ACC112 (cell line): ENCODE measurements around the gene MAGI2.
"Not testable (repeated sequence)": the region's sequence is repeated elsewhere in the genome, so short reads cannot be mapped to it uniquely, and the experiment has no call there.

Experiments used
- H2AFZ ChIP-seq: fragments of 200-600 bp; sonication (generic); one replicate; pipeline ENCODE4 v1.6.0; 2017; ENCODE audit warnings: antibody characterized with exemption, low read length; ENCODE audit not compliant: unreplicated experiment
- H3K27ac ChIP-seq: fragments of 200-600 bp; sonication (generic); 2 replicates; pipeline ENCODE4 v1.5.1; 2014; ENCODE audit warnings: low read depth, mild to moderate bottlenecking, antibody characterized with exemption, low read length, moderate library complexity
- H3K27me3 ChIP-seq: fragments of 200-600 bp; sonication (generic); 2 replicates; pipeline ENCODE4 v1.6.1; 2014; ENCODE audit warnings: mild to moderate bottlenecking, antibody characterized with exemption, low read length, moderate library complexity, mixed read lengths; ENCODE audit not compliant: insufficient read depth
- H3K36me3 ChIP-seq: fragments of 200-600 bp; sonication (generic); 2 replicates; pipeline ENCODE4 v1.6.1; 2016; ENCODE audit warnings: mild to moderate bottlenecking, antibody characterized with exemption, low read length, moderate library complexity, mixed read lengths; ENCODE audit not compliant: insufficient read depth
- H3K4me1 ChIP-seq: fragments of 200-600 bp; sonication (generic); one replicate; pipeline ENCODE4 v1.6.1; 2016; ENCODE audit warnings: low read length, mixed read lengths; ENCODE audit not compliant: insufficient read depth, unreplicated experiment, control insufficient read depth
- H3K4me3 ChIP-seq: fragments of 200-600 bp; sonication (generic); 2 replicates; pipeline ENCODE4 v1.5.1; 2014; ENCODE audit warnings: mild to moderate bottlenecking, low read depth, low read length
- H3K79me2 ChIP-seq: fragments of 200-600 bp; sonication (generic); one replicate; pipeline ENCODE4 v1.6.0; 2016; ENCODE audit warnings: low read length; ENCODE audit not compliant: control insufficient read depth, unreplicated experiment, insufficient read depth

The MAGI2 gene

GRCh38 chr7:78588393-78588792 lies 865.1 kb downstream of the MAGI2 start:
- no peaks in the 10 kb centered on the region for H3K27me3 ChIP-seq
- no peak overlapping the region for H3K4me3 ChIP-seq
- H3K27ac ChIP-seq: no peak overlapping the region
- no peaks in the 10 kb centered on the region for H3K36me3 ChIP-seq
- no peaks in the 10 kb centered on the region for H3K79me2 ChIP-seq
- H2AFZ ChIP-seq: no peak overlapping the region
- no peaks in the 10 kb centered on the region for H3K4me1 ChIP-seq

DNA sequence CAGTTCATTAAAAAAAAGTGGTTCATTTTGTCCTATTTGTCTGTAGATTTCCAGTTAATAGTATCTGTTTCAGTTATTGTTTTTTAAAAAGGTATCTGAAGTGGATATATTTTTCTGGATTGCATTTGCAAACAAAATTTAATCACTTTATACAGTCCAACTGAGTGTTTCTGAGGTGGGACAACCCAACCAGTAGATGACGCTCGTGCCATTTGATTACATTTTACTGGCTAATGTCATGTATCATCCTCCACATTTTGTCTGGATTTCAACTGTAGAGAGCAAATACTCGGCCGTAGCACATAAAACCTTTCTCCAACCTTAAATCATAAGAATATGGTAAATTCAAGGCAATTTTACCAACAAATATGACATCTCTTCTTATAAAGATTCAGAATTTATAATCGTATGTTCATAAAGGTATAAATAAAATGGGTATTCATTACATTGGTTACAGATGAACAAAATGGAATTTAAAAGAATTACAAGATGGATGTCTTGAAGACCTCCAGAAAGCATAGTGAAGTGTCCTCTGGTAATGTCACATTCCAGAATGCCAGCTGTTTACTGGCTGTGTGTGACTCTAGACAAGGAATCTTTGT lies 865.9 kb downstream of the MAGI2 start:
- no peaks in the 10 kb centered on the region for H3K27me3 ChIP-seq
- no peak overlapping the region for H3K4me3 ChIP-seq
- no peaks in the 10 kb centered on the region for H3K4me1 ChIP-seq
- no peaks in the 10 kb centered on the region for H3K36me3 ChIP-seq
- H3K79me2 ChIP-seq: no peaks in the 10 kb centered on the region
- H2AFZ ChIP-seq: no peak overlapping the region
- H3K27ac ChIP-seq: no peak overlapping the region

DNA sequence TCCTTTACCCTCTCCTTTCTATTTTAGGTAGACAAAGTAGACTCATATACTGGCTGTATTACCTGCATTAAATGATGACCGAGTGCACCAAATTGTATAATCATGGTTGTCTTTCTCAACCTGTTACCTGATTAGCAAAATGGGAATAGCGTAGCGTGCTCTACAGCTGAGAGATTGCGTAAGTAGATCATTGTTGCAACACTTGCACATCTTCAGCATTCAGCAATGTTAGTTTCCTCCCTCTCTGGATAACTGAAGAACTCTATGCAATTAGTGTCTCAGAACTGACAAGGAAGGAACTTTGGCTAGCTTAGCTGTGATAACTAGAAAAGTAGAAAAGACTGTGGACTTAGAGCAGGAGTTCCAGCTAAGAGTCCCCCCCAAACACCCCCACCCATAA lies 867.5 kb downstream of the MAGI2 start:
- Histone ChIP-seq H3K27ac (no peak overlapping the region), H3K4me1 (no peaks in the 10 kb centered on the region), H3K27me3 (no peaks in the 10 kb centered on the region), H3K4me3 (no peak overlapping the region), H3K36me3 (no peaks in the 10 kb centered on the region), H3K79me2 (no peaks in the 10 kb centered on the region), H2AFZ (no peak overlapping the region)

DNA sequence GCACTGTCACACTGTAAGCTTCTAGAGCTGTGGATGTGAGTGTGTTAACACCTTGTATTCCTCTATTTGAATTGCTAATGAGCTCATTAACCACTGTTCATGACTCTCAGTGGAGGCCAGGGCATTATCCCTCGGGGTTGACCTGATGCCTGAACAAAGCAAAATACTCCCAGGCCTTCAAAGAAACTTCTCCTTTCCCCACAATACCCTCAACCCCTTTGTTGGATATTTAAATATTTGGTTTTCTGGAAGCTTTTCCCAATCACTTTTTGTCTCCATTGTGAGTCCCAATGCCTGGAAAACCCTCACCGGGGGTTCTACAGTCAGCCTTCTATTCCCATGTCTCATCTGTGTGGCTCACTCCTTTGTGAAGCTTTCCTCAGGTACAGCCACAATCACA lies 874.8 kb downstream of the MAGI2 start:
- H3K36me3 ChIP-seq: no peaks in the 10 kb centered on the region
- H3K4me3 ChIP-seq: no peak overlapping the region
- H2AFZ ChIP-seq: no peak overlapping the region

DNA sequence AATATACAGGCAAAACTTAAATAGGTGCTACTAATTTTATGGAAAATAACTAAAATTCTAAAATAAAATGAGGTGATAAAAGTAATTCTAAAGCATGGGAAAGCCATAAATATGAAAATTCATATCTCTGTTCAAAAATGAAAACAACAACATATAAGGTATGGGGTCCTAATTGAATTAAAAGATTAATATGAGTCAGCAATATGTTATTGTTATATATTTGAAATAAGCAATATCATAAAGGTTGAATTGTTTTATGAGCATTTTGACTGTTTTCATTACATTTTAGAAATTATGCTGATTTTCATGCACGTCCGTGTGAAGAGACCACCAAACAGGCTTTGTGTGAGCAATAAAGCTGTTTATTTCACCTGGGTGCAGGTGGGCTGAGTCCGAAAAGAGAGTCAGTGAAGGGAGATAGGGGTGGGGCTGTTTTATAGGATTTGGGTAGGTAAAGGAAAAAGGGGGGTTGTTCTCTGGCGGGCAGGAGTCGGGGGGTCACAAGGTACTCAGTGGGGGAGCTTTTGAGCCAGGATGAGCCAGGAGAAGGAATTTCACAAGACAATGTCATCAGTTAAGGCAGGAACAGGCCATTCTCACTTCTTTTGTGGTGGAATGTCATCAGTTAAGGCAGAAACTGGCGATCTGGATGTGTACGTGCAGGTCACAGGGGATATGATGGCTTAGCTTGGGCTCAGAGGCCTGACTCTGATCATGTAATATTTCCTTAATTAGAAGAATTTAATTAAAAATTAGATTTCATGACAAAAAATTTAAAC lies 876.1 kb downstream of the MAGI2 start:
- H2AFZ ChIP-seq, H3K27me3 ChIP-seq, H3K4me3 ChIP-seq, H3K27ac ChIP-seq, H3K36me3 ChIP-seq, H3K79me2 ChIP-seq, H3K4me1 ChIP-seq: not testable (repeated sequence)

More for the DNA sequence above, 874.8 kb downstream of the MAGI2 start:
- Histone ChIP-seq H3K79me2 (no peaks in the 10 kb centered on the region), H3K27ac (no peak overlapping the region), H3K27me3 (no peaks in the 10 kb centered on the region), H3K4me1 (no peaks in the 10 kb centered on the region)

DNA sequence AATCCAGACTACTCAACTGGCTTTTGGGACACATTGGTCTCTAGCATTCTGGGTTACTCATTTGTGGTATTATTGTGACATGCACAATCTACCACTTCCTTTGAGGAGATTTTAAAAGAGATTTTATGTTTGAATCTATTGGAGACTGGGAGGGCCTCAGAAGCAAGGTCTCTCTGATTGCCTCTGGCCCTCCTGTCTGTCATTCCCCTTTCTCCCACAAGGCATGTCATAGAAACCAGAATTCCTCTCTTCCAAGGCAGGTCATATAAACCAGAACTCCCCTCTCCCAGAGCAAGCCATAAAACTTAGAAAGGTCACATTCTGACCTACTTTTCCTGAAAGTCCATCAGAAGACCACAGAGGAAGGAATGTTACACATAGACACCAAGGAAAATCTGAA lies 877.2 kb downstream of the MAGI2 start:
- Histone ChIP-seq H3K79me2 (no peaks in the 10 kb centered on the region), H3K4me1 (no peaks in the 10 kb centered on the region), H3K36me3 (no peaks in the 10 kb centered on the region), H3K27me3 (no peaks in the 10 kb centered on the region), H3K4me3 (no peak overlapping the region), H3K27ac (no peak overlapping the region), H2AFZ (no peak overlapping the region)

DNA sequence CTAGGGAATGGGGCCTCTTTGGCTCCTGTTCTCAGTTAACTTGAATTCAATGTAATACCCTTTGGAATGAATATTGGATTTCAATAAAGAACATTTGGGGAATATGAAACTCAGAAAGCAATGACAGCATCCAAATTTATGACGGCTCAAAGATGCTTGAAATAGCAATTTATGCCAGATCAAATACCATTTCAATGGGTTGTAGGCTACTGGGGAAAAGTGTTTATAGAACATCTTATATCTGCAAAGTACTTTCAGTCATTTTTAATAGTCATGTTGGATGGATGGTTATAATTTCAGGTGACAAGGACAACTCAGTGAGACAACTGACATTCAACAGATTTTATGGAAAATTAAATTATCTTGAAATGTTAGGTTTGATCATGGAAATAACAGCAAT lies 882.2 kb downstream of the MAGI2 start:
- H3K36me3 ChIP-seq: no peaks in the 10 kb centered on the region
- no peaks in the 10 kb centered on the region for H3K4me1 ChIP-seq

DNA sequence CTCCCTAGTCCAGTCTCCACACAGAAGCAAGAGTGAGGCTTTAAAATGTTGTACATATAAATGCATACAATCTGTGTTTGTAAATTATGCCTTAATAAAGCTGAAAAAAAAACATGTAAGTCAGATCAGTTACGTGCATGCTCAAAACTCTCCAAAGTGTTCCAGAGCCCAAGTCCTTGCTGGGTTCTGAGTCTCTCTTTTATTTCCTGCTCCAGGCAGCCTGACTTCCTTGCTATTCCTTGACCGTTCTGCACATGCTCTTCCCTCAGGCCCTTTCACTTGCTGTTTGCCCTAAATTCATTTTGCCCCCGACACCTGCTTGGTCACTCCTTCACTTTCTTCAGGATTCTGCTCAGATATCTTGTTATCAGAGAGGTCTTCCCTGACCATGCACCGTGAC lies 884.8 kb downstream of the MAGI2 start:
- Histone ChIP-seq H3K27me3 (no peaks in the 10 kb centered on the region), H3K4me3 (no peak overlapping the region), H3K4me1 (no peaks in the 10 kb centered on the region), H3K27ac (no peak overlapping the region), H2AFZ (no peak overlapping the region), H3K79me2 (no peaks in the 10 kb centered on the region), H3K36me3 (no peaks in the 10 kb centered on the region)

More for the DNA sequence above, 882.2 kb downstream of the MAGI2 start:
- no peak overlapping the region for H3K4me3 ChIP-seq
- no peaks in the 10 kb centered on the region for H3K79me2 ChIP-seq
- H3K27ac ChIP-seq: no peak overlapping the region
- no peaks in the 10 kb centered on the region for H3K27me3 ChIP-seq
- no peak overlapping the region for H2AFZ ChIP-seq

GRCh38 chr7:78567836-78568235 lies 885.6 kb downstream of the MAGI2 start:
- Histone ChIP-seq H3K4me3 (no peak overlapping the region), H3K36me3 (no peaks in the 10 kb centered on the region), H3K4me1 (no peaks in the 10 kb centered on the region), H3K27ac (no peak overlapping the region), H2AFZ (no peak overlapping the region), H3K27me3 (no peaks in the 10 kb centered on the region), H3K79me2 (no peaks in the 10 kb centered on the region)

GRCh38 chr7:78565784-78566183 lies 887.7 kb downstream of the MAGI2 start:
- H3K27ac ChIP-seq: no peak overlapping the region
- H3K79me2 ChIP-seq: no peaks in the 10 kb centered on the region
- H3K4me3 ChIP-seq: no peak overlapping the region
- no peaks in the 10 kb centered on the region for H3K4me1 ChIP-seq
- H3K36me3 ChIP-seq: no peaks in the 10 kb centered on the region
- no peaks in the 10 kb centered on the region for H3K27me3 ChIP-seq
- no peak overlapping the region for H2AFZ ChIP-seq

DNA sequence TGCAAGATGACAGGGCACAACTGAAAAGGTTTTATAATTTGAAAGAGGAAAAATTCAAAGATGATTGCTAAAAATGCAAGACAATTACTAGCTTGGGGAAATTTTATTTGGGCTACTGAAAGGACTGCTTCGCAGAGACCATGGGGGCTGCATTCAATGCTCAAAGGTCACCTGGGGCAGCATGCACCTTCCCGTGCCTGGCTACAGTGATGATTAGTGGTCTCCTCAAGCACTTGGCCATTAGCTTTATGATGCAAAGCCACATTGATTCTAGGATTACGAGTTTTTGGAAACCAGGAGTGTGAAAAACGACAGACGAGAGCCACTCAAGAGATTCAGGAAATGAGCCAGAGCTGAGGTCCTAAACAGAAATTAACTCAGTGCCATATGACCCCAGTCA lies 890.3 kb downstream of the MAGI2 start:
- Histone ChIP-seq H3K27ac (no peak overlapping the region), H3K27me3 (no peaks in the 10 kb centered on the region), H3K36me3 (no peaks in the 10 kb centered on the region), H2AFZ (no peak overlapping the region), H3K79me2 (no peaks in the 10 kb centered on the region), H3K4me1 (no peaks in the 10 kb centered on the region), H3K4me3 (no peak overlapping the region)
